HEK293 (cell line): ENCODE results near the gene CADPS2.

Source experiments
- CTCF ChIA-PET: fragments of 350-600 bp; formaldehyde crosslinking; extraction: SDS; loops from one replicate; lab custom pipeline; 2021; ENCODE audit warnings: antibody characterized with exemption; lab: Yijun Ruan, JAX
- POLR2A ChIA-PET: fragments of 300-600 bp; formaldehyde crosslinking; extraction: SDS; loops from one replicate; lab custom pipeline; 2020; ENCODE audit warnings: antibody characterized with exemption, inconsistent platforms; lab: Yijun Ruan, JAX
- H3K27ac ChIP-seq: fragments of 200-500 bp; sonication (Bioruptor generic); 2 replicates; pipeline ENCODE4 v1.5.1; 2014; ENCODE audit warnings: low read depth, low read length, control low read depth, inconsistent platforms; ENCODE audit errors: extremely low read depth
- H3K36me3 ChIP-seq, 2 experiments: fragments of 200-500 bp in 1 of 2; sonication (Bioruptor generic) in 1 of 2; 1 replicate in 1 of 2; 2 replicates in 1 of 2; pipeline ENCODE4 v1.5.1; 2014 to 2017; ENCODE audit warnings: inconsistent platforms in 2 of 2, low read length in 2 of 2; ENCODE audit not compliant: control insufficient read depth in 2 of 2, insufficient read depth in 1 of 2
- H3K4me1 ChIP-seq: fragments of 200-500 bp; sonication (Bioruptor generic); 2 replicates; pipeline ENCODE4 v1.5.1; 2014; ENCODE audit warnings: mild to moderate bottlenecking, low read length, inconsistent platforms; ENCODE audit not compliant: control insufficient read depth, insufficient read depth
- H3K4me3 ChIP-seq: 2 replicates; pipeline ENCODE4 v1.5.1; 2011; ENCODE audit warnings: low read depth, mild to moderate bottlenecking, control low read depth, low read length, moderate library complexity
- H3K9me3 ChIP-seq: fragments of 200-500 bp; sonication (Bioruptor generic); 2 replicates; pipeline ENCODE4 v1.5.1; 2014; ENCODE audit warnings: low read depth, low read length, inconsistent platforms; ENCODE audit not compliant: control insufficient read depth, insufficient read depth
- HOXC10 ChIP-seq: sonication (generic); formaldehyde crosslinking; IDR thresholded peaks from 2 replicates; pipeline ENCODE4 v1.8.1; 2023; ENCODE audit warnings: mild to moderate bottlenecking, missing genetic modification reagents
- IKZF3 ChIP-seq: fragments of 450-650 bp; IDR thresholded peaks from 2 replicates; pipeline ENCODE4 v1.5.0; 2018; ENCODE audit warnings: missing biosample characterization, mild to moderate bottlenecking, missing genetic modification characterization, moderate library complexity
- KLF1 ChIP-seq: fragments of 450-650 bp; formaldehyde crosslinking; IDR thresholded peaks from 2 replicates; pipeline ENCODE4 v1.5.1; 2016; ENCODE audit warnings: missing biosample characterization, missing genetic modification characterization
- YY1 ChIP-seq: fragments of 450-650 bp; formaldehyde crosslinking; IDR thresholded peaks from 2 replicates; pipeline ENCODE4 v1.5.1; 2018; ENCODE audit warnings: missing biosample characterization, missing genetic modification characterization
- YY2 ChIP-seq: fragments of 450-650 bp; formaldehyde crosslinking; IDR thresholded peaks from 2 replicates; pipeline ENCODE4 v1.5.1; 2016; ENCODE audit warnings: missing biosample characterization, missing genetic modification characterization
- ZBTB48 ChIP-seq: fragments of 450-650 bp; formaldehyde crosslinking; IDR thresholded peaks from 2 replicates; pipeline ENCODE4 v1.5.1; 2016; ENCODE audit warnings: missing biosample characterization, missing genetic modification characterization
- ZFP37 ChIP-seq: fragments of 450-650 bp; formaldehyde crosslinking; IDR thresholded peaks from 2 replicates; pipeline ENCODE4 v1.5.1; 2016; ENCODE audit warnings: missing biosample characterization, missing genetic modification characterization
- ZFP69B ChIP-seq: fragments of 450-650 bp; formaldehyde crosslinking; IDR thresholded peaks from 2 replicates; pipeline ENCODE4 v1.5.1; 2016; ENCODE audit warnings: missing biosample characterization, missing genetic modification characterization
- ZNF112 ChIP-seq: fragments of 450-650 bp; formaldehyde crosslinking; IDR thresholded peaks from 2 replicates; pipeline ENCODE4 v1.5.0; 2017; ENCODE audit warnings: missing biosample characterization, missing genetic modification characterization
- ZNF155 ChIP-seq: fragments of 450-650 bp; formaldehyde crosslinking; IDR thresholded peaks from 2 replicates; pipeline ENCODE4 v1.5.1; 2016; ENCODE audit warnings: missing biosample characterization, missing genetic modification characterization
- ZNF16 ChIP-seq: fragments of 450-650 bp; formaldehyde crosslinking; IDR thresholded peaks from 2 replicates; pipeline ENCODE4 v1.5.1; 2016; ENCODE audit warnings: low read depth, missing biosample characterization, missing genetic modification characterization
- ZNF2 ChIP-seq: fragments of 450-650 bp; formaldehyde crosslinking; IDR thresholded peaks from 2 replicates; pipeline ENCODE4 v1.5.1; 2016; ENCODE audit warnings: missing biosample characterization, missing genetic modification characterization
- ZNF239 ChIP-seq: fragments of 450-650 bp; formaldehyde crosslinking; IDR thresholded peaks from 2 replicates; pipeline ENCODE4 v1.5.1; 2016; ENCODE audit warnings: missing biosample characterization, missing genetic modification characterization
- ZNF423 ChIP-seq: fragments of 450-650 bp; formaldehyde crosslinking; IDR thresholded peaks from 2 replicates; pipeline ENCODE4 v1.5.1; 2016; ENCODE audit warnings: missing biosample characterization, missing genetic modification characterization
- ZNF548 ChIP-seq: fragments of 450-650 bp; formaldehyde crosslinking; IDR thresholded peaks from 2 replicates; pipeline ENCODE4 v1.5.1; 2016; ENCODE audit warnings: missing biosample characterization, missing genetic modification characterization
- ZNF596 ChIP-seq: fragments of 450-650 bp; IDR thresholded peaks from 2 replicates; pipeline ENCODE4 v1.5.0; 2018; ENCODE audit warnings: missing biosample characterization, mild to moderate bottlenecking, missing genetic modification characterization, moderate library complexity
- ZNF600 ChIP-seq: fragments of 450-650 bp; formaldehyde crosslinking; IDR thresholded peaks from 2 replicates; pipeline ENCODE4 v1.5.1; 2016; ENCODE audit warnings: missing biosample characterization, missing genetic modification characterization
- ZNF677 ChIP-seq: fragments of 450-650 bp; IDR thresholded peaks from 2 replicates; pipeline ENCODE4 v1.5.0; 2018; ENCODE audit warnings: missing biosample characterization, mild to moderate bottlenecking, missing genetic modification characterization, moderate library complexity
- ZNF791 ChIP-seq: fragments of 450-650 bp; formaldehyde crosslinking; IDR thresholded peaks from 2 replicates; pipeline ENCODE4 v1.5.1; 2016; ENCODE audit warnings: missing biosample characterization, missing genetic modification characterization
- TF ChIP-seq, protein P1 (sequence below): fragments of 450-650 bp; formaldehyde crosslinking; IDR thresholded peaks from 2 replicates; pipeline ENCODE4 v1.5.1; 2016; ENCODE audit warnings: missing biosample characterization, missing genetic modification characterization
- TF ChIP-seq, protein P2 (sequence below): fragments of 450-650 bp; formaldehyde crosslinking; IDR thresholded peaks from 2 replicates; pipeline ENCODE4 v1.5.1; 2016; ENCODE audit warnings: missing biosample characterization, missing genetic modification characterization, low read depth
- TF ChIP-seq, protein P3 (sequence below): fragments of 450-650 bp; formaldehyde crosslinking; IDR thresholded peaks from 2 replicates; pipeline ENCODE4 v1.5.1; 2016; ENCODE audit warnings: missing biosample characterization, missing genetic modification characterization
- TF ChIP-seq, protein P4 (sequence below): fragments of 450-650 bp; formaldehyde crosslinking; IDR thresholded peaks from 2 replicates; pipeline ENCODE4 v1.5.1; 2016; ENCODE audit warnings: missing biosample characterization, missing genetic modification characterization, low read depth
- TF ChIP-seq, protein P5 (sequence below): fragments of 450-650 bp; formaldehyde crosslinking; IDR thresholded peaks from 2 replicates; pipeline ENCODE4 v1.5.1; 2017; ENCODE audit warnings: missing biosample characterization, mild to moderate bottlenecking, missing genetic modification characterization, moderate library complexity
- TF ChIP-seq, protein P6 (sequence below): fragments of 450-650 bp; IDR thresholded peaks from 2 replicates; pipeline ENCODE4 v1.5.1; 2018; ENCODE audit warnings: missing biosample characterization, mild to moderate bottlenecking, missing genetic modification characterization

CADPS2 gene

DNA sequence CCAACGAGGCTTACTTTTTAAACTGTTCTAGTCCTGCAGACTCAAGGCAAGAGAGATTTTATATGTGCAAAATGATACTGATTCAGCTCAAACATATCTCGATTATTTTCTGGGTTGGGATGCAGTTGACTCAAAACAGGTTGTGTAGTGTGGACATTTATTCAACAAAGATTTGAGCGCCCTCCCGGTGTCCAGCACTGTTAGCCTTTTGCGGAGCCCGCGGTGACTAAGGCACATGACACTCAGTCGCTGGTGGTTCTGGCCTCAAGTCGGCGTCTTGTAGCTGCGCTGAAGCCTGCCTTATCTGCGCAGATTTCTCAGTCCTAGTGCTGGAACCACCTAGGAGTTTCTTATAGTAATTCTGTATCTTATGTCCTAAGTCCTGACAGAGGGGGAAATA lies 938 bp upstream of the CADPS2 start (continued):
- TF ChIP-seq YY2 (tag by site-specific recombination) (no peak), ZBTB48 (tag by site-specific recombination) (no peak), KLF1 (tag by site-specific recombination) (no peak)

DNA sequence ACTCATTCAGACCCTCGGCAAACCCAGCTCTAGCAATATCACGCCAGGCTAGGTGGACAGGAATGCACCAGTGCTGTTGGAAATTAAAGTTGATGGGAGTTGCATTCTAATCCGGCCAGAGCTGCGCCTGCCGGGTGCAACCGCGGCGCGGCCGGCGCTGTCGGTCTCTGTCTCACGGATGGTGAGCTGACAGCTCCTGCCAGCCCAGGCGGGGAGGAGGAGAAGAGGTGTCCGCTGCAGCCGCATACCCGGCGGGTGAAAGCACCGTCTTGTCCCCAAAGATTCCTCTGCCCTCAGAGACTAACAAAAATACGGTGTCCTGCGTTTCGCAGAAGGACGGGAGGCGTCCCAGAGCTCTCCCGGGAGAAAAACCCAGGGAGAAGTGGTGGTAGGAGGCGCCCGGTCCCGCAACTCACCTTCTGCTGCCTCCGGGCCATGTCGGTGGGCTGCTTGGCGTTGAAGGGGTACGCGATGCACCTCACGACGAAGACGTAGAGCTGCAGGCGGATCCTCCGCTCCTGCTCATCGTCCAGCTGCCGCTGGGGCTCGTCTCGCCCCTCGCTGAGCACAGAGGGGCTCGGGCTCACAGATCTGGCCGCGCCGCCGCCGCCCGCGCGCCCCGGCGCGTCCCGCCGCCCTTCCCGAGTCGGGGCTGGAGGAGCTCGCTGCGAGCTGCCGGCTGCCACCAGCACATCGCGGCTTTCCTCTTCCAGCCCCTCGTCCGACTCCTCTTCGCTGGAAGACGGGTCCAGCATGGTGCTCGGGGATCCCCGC lies 490 bp downstream of the CADPS2 start:
- peak overlapping the region; percentile 95 for H3K27ac ChIP-seq
- no peaks in the 10 kb centered on the region for H3K36me3 ChIP-seq
- peaks cover 30% of the 10 kb centered on the region for H3K4me1 ChIP-seq
- ChIA-PET POLR2A (no interaction called here), CTCF (interaction anchor here (0.6 to 0.7 kb wide), 3 partner anchors 66 to 1440 kb away, joined by 3 read pairs; no protein-coding TSS in a partner anchor)
- no peaks in the 10 kb centered on the region for H3K9me3 ChIP-seq
- peak overlapping the region; percentile 75 for H3K4me3 ChIP-seq
- TF ChIP-seq, protein P1, sequence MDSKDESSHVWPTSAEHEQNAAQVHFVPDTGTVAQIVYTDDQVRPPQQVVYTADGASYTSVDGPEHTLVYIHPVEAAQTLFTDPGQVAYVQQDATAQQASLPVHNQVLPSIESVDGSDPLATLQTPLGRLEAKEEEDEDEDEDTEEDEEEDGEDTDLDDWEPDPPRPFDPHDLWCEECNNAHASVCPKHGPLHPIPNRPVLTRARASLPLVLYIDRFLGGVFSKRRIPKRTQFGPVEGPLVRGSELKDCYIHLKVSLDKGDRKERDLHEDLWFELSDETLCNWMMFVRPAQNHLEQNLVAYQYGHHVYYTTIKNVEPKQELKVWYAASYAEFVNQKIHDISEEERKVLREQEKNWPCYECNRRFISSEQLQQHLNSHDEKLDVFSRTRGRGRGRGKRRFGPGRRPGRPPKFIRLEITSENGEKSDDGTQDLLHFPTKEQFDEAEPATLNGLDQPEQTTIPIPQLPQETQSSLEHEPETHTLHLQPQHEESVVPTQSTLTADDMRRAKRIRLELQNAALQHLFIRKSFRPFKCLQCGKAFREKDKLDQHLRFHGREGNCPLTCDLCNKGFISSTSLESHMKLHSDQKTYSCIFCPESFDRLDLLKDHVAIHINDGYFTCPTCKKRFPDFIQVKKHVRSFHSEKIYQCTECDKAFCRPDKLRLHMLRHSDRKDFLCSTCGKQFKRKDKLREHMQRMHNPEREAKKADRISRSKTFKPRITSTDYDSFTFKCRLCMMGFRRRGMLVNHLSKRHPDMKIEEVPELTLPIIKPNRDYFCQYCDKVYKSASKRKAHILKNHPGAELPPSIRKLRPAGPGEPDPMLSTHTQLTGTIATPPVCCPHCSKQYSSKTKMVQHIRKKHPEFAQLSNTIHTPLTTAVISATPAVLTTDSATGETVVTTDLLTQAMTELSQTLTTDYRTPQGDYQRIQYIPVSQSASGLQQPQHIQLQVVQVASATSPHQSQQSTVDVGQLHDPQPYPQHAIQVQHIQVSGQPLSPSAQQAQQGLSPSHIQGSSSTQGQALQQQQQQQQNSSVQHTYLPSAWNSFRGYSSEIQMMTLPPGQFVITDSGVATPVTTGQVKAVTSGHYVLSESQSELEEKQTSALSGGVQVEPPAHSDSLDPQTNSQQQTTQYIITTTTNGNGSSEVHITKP (tag by site-specific recombination), result 0 out of 2 replicates have a peak, but pooled peaks have one; percentile 17
- no peak for TF ChIP-seq ZNF16 (tag by site-specific recombination)
- peak; percentile 11; the same call in 1 of the 2 replicates for TF ChIP-seq YY1
- 0 out of 2 replicates have a peak, but pooled peaks have one; percentile 23 for TF ChIP-seq ZNF2
- TF ChIP-seq ZNF677 (tag by site-specific recombination), result 0 out of 2 replicates have a peak, but pooled peaks have one; percentile 22
- no peak for TF ChIP-seq ZNF112 (tag by site-specific recombination)
- TF ChIP-seq ZNF600 (tag by site-specific recombination), result peak; percentile 74
- no peak for TF ChIP-seq IKZF3 (tag by site-specific recombination)
- TF ChIP-seq ZFP69B, result no peak
- TF ChIP-seq, protein P2, sequence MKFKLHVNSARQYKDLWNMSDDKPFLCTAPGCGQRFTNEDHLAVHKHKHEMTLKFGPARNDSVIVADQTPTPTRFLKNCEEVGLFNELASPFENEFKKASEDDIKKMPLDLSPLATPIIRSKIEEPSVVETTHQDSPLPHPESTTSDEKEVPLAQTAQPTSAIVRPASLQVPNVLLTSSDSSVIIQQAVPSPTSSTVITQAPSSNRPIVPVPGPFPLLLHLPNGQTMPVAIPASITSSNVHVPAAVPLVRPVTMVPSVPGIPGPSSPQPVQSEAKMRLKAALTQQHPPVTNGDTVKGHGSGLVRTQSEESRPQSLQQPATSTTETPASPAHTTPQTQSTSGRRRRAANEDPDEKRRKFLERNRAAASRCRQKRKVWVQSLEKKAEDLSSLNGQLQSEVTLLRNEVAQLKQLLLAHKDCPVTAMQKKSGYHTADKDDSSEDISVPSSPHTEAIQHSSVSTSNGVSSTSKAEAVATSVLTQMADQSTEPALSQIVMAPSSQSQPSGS (tag by site-specific recombination), result no peak
- no peak for TF ChIP-seq ZNF791 (tag by site-specific recombination)
- TF ChIP-seq, protein P3, sequence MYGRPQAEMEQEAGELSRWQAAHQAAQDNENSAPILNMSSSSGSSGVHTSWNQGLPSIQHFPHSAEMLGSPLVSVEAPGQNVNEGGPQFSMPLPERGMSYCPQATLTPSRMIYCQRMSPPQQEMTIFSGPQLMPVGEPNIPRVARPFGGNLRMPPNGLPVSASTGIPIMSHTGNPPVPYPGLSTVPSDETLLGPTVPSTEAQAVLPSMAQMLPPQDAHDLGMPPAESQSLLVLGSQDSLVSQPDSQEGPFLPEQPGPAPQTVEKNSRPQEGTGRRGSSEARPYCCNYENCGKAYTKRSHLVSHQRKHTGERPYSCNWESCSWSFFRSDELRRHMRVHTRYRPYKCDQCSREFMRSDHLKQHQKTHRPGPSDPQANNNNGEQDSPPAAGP (tag by site-specific recombination), result no peak
- 0 out of 2 replicates have a peak, but pooled peaks have one; percentile 31 for TF ChIP-seq ZNF596 (tag by site-specific recombination)
- TF ChIP-seq, protein P4, sequence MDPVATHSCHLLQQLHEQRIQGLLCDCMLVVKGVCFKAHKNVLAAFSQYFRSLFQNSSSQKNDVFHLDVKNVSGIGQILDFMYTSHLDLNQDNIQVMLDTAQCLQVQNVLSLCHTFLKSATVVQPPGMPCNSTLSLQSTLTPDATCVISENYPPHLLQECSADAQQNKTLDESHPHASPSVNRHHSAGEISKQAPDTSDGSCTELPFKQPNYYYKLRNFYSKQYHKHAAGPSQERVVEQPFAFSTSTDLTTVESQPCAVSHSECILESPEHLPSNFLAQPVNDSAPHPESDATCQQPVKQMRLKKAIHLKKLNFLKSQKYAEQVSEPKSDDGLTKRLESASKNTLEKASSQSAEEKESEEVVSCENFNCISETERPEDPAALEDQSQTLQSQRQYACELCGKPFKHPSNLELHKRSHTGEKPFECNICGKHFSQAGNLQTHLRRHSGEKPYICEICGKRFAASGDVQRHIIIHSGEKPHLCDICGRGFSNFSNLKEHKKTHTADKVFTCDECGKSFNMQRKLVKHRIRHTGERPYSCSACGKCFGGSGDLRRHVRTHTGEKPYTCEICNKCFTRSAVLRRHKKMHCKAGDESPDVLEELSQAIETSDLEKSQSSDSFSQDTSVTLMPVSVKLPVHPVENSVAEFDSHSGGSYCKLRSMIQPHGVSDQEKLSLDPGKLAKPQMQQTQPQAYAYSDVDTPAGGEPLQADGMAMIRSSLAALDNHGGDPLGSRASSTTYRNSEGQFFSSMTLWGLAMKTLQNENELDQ, result no peak
- TF ChIP-seq, protein P5, sequence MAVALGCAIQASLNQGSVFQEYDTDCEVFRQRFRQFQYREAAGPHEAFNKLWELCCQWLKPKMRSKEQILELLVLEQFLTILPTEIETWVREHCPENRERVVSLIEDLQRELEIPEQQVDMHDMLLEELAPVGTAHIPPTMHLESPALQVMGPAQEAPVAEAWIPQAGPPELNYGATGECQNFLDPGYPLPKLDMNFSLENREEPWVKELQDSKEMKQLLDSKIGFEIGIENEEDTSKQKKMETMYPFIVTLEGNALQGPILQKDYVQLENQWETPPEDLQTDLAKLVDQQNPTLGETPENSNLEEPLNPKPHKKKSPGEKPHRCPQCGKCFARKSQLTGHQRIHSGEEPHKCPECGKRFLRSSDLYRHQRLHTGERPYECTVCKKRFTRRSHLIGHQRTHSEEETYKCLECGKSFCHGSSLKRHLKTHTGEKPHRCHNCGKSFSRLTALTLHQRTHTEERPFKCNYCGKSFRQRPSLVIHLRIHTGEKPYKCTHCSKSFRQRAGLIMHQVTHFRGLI, result no peak
- TF ChIP-seq ZNF548 (tag by site-specific recombination), result no peak
- no peak for TF ChIP-seq ZNF239 (tag by site-specific recombination)
- TF ChIP-seq HOXC10 (CRISPR knock-in tag), result no peak
- TF ChIP-seq ZNF155, result no peak
- no peak for TF ChIP-seq ZNF423 (tag by site-specific recombination)
- no peak for TF ChIP-seq ZFP37
- TF ChIP-seq, protein P6, sequence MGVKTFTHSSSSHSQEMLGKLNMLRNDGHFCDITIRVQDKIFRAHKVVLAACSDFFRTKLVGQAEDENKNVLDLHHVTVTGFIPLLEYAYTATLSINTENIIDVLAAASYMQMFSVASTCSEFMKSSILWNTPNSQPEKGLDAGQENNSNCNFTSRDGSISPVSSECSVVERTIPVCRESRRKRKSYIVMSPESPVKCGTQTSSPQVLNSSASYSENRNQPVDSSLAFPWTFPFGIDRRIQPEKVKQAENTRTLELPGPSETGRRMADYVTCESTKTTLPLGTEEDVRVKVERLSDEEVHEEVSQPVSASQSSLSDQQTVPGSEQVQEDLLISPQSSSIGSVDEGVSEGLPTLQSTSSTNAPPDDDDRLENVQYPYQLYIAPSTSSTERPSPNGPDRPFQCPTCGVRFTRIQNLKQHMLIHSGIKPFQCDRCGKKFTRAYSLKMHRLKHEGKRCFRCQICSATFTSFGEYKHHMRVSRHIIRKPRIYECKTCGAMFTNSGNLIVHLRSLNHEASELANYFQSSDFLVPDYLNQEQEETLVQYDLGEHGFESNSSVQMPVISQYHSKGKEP (tag by site-specific recombination), result peak; percentile 65
